ENCODE measurements around the gene KRTAP9-8. TPM values are rescaled to one million over a fixed set of nuclear protein-coding genes. Genes with fewer than 3 reads are reported as not detected.
"Not testable (repeated sequence)": the region's sequence is repeated elsewhere in the genome, so short reads cannot be mapped to it uniquely, and the experiment has no call there.

KRTAP9-8 gene
- total RNA-seq, 1 donor from 2014 or later = not detected

DNA sequence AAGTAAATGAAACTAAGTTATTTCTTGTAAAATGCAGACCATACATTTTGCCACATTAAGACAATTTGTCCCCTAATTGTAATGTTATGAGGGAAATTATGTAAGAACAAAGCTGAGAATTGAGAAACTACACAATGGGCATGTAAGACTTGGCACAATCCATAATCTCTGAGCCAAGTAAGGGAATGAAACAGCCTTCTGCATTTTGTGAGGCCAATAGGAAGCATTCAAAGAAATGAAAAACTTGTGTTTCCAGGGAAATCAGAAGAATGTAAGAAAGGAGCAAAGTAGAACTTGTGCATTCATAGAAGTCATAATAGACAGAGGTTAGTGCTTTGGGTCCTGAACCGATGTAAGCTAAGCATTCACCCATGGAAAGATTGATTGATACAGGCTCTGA is 13.5 kb downstream of the KRTAP9-8 start:
- DNase-seq = no peak
- H3K4me3 Mint-ChIP-seq (ENCODE audit: unreplicated experiment) = no peak overlapping the region
- no peak overlapping the region for H3K27ac Mint-ChIP-seq (ENCODE audit: unreplicated experiment)
- TF ChIP-seq, protein P1, sequence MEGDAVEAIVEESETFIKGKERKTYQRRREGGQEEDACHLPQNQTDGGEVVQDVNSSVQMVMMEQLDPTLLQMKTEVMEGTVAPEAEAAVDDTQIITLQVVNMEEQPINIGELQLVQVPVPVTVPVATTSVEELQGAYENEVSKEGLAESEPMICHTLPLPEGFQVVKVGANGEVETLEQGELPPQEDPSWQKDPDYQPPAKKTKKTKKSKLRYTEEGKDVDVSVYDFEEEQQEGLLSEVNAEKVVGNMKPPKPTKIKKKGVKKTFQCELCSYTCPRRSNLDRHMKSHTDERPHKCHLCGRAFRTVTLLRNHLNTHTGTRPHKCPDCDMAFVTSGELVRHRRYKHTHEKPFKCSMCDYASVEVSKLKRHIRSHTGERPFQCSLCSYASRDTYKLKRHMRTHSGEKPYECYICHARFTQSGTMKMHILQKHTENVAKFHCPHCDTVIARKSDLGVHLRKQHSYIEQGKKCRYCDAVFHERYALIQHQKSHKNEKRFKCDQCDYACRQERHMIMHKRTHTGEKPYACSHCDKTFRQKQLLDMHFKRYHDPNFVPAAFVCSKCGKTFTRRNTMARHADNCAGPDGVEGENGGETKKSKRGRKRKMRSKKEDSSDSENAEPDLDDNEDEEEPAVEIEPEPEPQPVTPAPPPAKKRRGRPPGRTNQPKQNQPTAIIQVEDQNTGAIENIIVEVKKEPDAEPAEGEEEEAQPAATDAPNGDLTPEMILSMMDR (IDR thresholded peaks at IDR 0.05; ENCODE audit: partially characterized antibody, unreplicated experiment) = no peak
- H3K9me3 Mint-ChIP-seq (ENCODE audit: unreplicated experiment) = peaks cover 13% of the 10 kb centered on the region
- no peaks in the 10 kb centered on the region for H3K36me3 Mint-ChIP-seq (ENCODE audit: unreplicated experiment)
- peaks cover 10% of the 10 kb centered on the region for H3K27me3 Mint-ChIP-seq (ENCODE audit: unreplicated experiment)
- H3K4me1 Mint-ChIP-seq (ENCODE audit: low read depth, unreplicated experiment) = peaks cover 6% of the 10 kb centered on the region

GRCh38 chr17:41254861-41255260 is 17.1 kb downstream of the KRTAP9-8 start:
- H3K4me1 Mint-ChIP-seq (ENCODE audit: low read depth, unreplicated experiment) = peaks cover 6% of the 10 kb centered on the region
- no peak for DNase-seq
- peaks cover 11% of the 10 kb centered on the region for H3K9me3 Mint-ChIP-seq (ENCODE audit: unreplicated experiment)
- TF ChIP-seq, protein P1 (IDR thresholded peaks at IDR 0.05; ENCODE audit: partially characterized antibody, unreplicated experiment) = no peak
- no peaks in the 10 kb centered on the region for H3K36me3 Mint-ChIP-seq (ENCODE audit: unreplicated experiment)
- H3K27ac Mint-ChIP-seq (ENCODE audit: unreplicated experiment) = no peak overlapping the region
- no peak overlapping the region for H3K4me3 Mint-ChIP-seq (ENCODE audit: unreplicated experiment)
- peaks cover 8% of the 10 kb centered on the region for H3K27me3 Mint-ChIP-seq (ENCODE audit: unreplicated experiment)

DNA sequence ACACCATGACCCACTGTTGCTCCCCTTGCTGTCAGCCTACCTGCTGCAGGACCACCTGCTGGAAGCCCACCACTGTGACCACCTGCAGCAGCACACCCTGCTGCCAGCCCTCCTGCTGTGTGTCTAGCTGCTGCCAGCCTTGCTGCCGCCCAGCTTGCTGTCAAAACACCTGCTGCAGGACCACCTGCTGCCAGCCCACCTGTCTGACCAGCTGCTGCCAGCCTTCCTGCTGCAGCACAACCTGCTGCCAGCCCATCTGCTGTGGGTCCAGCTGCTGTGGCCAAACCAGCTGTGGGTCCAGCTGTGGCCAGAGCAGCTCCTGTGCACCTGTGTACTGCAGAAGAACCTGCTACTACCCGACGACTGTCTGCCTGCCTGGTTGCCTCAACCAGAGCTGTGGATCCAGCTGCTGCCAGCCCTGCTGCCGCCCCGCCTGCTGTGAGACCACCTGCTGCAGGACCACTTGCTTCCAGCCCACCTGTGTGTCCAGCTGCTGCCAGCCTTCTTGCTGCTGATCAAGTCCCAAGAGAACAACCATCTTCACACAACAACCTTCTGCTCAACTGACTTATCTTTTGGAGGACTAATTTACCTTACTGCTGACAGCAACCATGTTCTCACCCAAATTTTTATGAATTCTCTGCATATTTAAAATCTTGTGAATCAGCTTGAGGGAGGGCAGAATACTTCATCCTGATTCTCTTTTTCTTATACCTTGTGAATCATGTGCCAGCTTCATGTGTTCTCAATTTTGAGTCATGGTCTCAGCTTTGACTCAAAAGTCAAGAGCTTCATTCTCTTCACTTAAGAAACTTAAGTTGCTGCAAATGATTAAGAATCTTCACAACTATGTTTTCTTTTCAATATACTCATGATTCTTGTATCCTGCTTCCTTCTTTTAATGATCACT is 17.8 kb downstream of the KRTAP9-8 start, which contains the start of gene KRTAP9-9:
Gene KRTAP9-9 (plus strand): TSS at position 4 of the 910 bp plus-strand sequence.
- not testable (repeated sequence) for H3K9me3 Mint-ChIP-seq (ENCODE audit: unreplicated experiment); H3K4me1 Mint-ChIP-seq (ENCODE audit: low read depth, unreplicated experiment); H3K36me3 Mint-ChIP-seq (ENCODE audit: unreplicated experiment); H3K27me3 Mint-ChIP-seq (ENCODE audit: unreplicated experiment)
- Mint-ChIP-seq H3K4me3 (ENCODE audit: unreplicated experiment) (peak within 1 kb of the TSS; percentile 6), H3K27ac (ENCODE audit: unreplicated experiment) (peak within 1 kb of the TSS; percentile 73)
- DNase-seq = peak; percentile 33

DNA sequence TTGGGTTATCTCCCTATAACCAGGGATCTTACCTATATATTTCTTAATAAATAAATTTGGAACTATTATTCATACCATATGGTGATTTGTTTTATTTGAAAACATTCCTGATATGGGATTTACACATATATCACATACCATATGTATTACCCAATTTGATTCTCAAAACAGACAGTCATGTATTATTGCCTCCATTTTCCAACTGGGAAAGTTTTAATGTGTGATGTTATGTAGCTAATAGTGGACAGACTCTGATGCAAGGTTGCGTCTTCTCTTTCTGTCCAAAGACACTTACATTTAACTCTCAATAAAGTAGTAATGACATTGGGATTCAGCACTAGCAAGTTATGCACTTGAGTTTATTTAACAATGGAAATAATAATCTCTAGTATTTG is 18.5 kb downstream of the KRTAP9-8 start:
- H3K27me3 Mint-ChIP-seq (ENCODE audit: unreplicated experiment) = peaks cover 7% of the 10 kb centered on the region
- H3K9me3 Mint-ChIP-seq (ENCODE audit: unreplicated experiment) = peaks cover 8% of the 10 kb centered on the region
- no peak overlapping the region for H3K27ac Mint-ChIP-seq (ENCODE audit: unreplicated experiment)
- H3K36me3 Mint-ChIP-seq (ENCODE audit: unreplicated experiment) = no peaks in the 10 kb centered on the region
- H3K4me3 Mint-ChIP-seq (ENCODE audit: unreplicated experiment) = no peak overlapping the region
- TF ChIP-seq, protein P1 (IDR thresholded peaks at IDR 0.05; ENCODE audit: partially characterized antibody, unreplicated experiment) = no peak
- H3K4me1 Mint-ChIP-seq (ENCODE audit: low read depth, unreplicated experiment) = peaks cover 6% of the 10 kb centered on the region
- DNase-seq = no peak

DNA sequence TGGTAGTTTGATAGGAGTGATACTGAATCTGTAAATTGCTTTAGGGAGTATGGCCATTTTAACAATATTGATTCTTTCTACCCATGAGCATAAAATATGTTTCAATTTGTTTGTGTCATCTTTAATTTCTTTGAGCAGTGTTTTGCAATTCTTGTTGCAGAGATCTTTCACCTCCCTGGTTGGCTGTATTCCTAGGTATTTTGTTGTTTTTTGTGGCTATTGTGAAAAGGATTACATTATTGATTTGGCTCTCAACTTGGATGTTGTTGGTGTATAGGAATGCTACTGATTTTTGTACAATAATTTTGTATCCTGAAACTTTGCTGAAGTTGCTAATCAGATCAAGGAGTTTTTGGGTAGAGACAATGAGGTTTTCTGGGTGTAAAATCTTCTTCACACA is 20.6 kb downstream of the KRTAP9-8 start:
- TF ChIP-seq, protein P1 (IDR thresholded peaks at IDR 0.05; ENCODE audit: partially characterized antibody, unreplicated experiment) = no peak
- H3K36me3 Mint-ChIP-seq (ENCODE audit: unreplicated experiment) = no peaks in the 10 kb centered on the region
- H3K4me1 Mint-ChIP-seq (ENCODE audit: low read depth, unreplicated experiment) = peaks cover 6% of the 10 kb centered on the region
- peaks cover 8% of the 10 kb centered on the region for H3K9me3 Mint-ChIP-seq (ENCODE audit: unreplicated experiment)
- no peak overlapping the region for H3K4me3 Mint-ChIP-seq (ENCODE audit: unreplicated experiment)
- DNase-seq = no peak
- no peak overlapping the region for H3K27ac Mint-ChIP-seq (ENCODE audit: unreplicated experiment)
- H3K27me3 Mint-ChIP-seq (ENCODE audit: unreplicated experiment) = peaks cover 5% of the 10 kb centered on the region
